ENCODE results near the gene CSRP1.

The CSRP1 gene

GRCh38 chr1:201506557-201507359 lies at the start of gene CSRP1:
CSRP1 (minus strand) TSS chr1:201507123; CDS start chr1:201496303, 10,820 bp downstream.
- DNase-seq (ENCODE audit: low spot score), result peak; percentile 96

GRCh38 chr1:201555593-201555945 lies 48.6 kb upstream of the CSRP1 start:
- H3K27ac ChIP-seq, result no peak overlapping the region
- no peak for TF ChIP-seq CTCF (conservative IDR thresholded peaks at IDR 0.05; ENCODE audit: low read depth)
- CTCF ChIA-PET, result interaction anchor here (0.6 to 1.6 kb wide), 4 partner anchors 26 to 563 kb away, joined by 3 to 9 read pairs (median 4); no protein-coding TSS in a partner anchor
- no peak for DNase-seq (ENCODE audit: low spot score)
- POLR2A ChIA-PET (ENCODE audit: low non-redundant PET), result no interaction called here

More at GRCh38 chr1:201506557-201507359, at the start of gene CSRP1:
- POLR2A ChIA-PET (ENCODE audit: low non-redundant PET), result interaction anchor here (0.5 to 1.8 kb wide), 6 partner anchors 18 to 486 kb away, joined by 3 to 5 read pairs (median 4); no protein-coding TSS in a partner anchor
- H3K27ac ChIP-seq, result peak within 1 kb of the TSS; percentile 92
- no peak for TF ChIP-seq CTCF (conservative IDR thresholded peaks at IDR 0.05; ENCODE audit: low read depth)
- CTCF ChIA-PET, result interaction anchor here (0.5 to 14.7 kb wide), 8 partner anchors 18 to 664 kb away, joined by 3 to 464 read pairs (median 4); partner anchors contain the start of gene TNNT2

DNA sequence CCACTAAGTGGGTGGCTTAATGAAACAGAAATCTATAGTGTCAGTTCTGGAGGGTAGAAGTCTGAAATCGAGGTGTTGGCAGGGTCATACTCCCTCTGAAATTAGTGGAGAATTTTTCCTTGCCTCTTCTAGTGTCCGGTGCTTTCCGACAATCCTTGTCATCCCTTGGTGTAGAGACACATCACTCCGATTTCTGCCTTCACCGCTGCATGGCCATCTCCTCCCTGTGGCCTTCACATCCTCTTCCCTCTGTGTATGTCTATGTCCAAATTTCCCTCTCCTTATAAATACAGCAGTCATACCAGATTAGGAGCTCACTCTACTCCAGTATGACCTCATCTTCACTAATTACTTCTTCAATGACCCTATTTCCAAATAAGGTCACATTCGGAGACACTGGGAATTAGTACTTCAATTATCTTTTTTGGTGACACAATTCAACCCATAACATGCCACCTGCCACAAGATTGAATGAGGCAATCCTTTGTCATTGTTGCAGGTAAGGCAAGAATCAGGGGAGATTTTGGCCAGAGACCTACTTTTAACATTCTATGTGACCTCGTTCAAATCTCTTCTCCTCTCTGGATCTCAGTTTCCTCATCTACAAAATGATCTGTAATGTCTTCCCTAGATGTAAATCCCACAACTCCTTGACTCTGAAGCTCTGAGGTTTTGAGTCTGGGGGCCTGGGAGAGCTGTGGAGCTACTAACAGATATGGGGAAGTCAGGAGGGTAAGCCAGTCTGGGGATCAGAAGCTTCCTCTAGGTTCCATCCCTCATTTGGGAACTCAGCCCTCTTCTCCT lies 48.1 kb upstream of the CSRP1 start:
- CTCF ChIA-PET, result interaction anchor here (0.6 to 1.6 kb wide), 4 partner anchors 26 to 563 kb away, joined by 3 to 9 read pairs (median 4); no protein-coding TSS in a partner anchor
- no peak overlapping the region for H3K27ac ChIP-seq
- POLR2A ChIA-PET (ENCODE audit: low non-redundant PET), result no interaction called here
- no peak for DNase-seq (ENCODE audit: low spot score)
- no peak for TF ChIP-seq CTCF (conservative IDR thresholded peaks at IDR 0.05; ENCODE audit: low read depth)

DNA sequence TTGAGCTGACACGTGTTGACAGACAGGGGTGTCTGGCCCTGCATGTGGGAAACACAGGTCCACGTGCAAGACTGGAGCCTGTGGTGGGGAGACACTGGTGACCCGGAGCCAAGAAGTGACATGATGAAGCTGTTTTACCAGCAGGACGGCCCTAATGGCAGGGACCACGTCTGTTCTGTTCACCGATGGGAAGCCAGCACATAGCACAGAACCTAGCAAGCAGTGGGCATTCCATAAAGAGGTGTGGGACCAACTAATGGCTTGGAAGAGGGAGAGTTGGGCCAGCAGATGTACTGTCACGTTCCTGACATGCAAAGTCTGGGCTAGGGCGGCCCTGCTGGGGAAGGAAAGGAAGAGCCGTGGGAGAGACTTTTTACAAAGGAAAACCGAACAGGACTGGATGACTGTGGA lies 47.3 kb upstream of the CSRP1 start:
- H3K27ac ChIP-seq, result no peak overlapping the region
- ChIA-PET POLR2A (ENCODE audit: low non-redundant PET) (no interaction called here), CTCF (interaction anchor here (1.1 kb wide), 1 partner anchor 239 kb away, joined by 9 read pairs; no protein-coding TSS in a partner anchor)
- no peak for DNase-seq (ENCODE audit: low spot score)
- TF ChIP-seq CTCF (conservative IDR thresholded peaks at IDR 0.05; ENCODE audit: low read depth), result no peak

GRCh38 chr1:201553496-201554189 lies 46.7 kb upstream of the CSRP1 start:
- ChIA-PET CTCF (interaction anchor here (0.6 to 1.1 kb wide), 2 partner anchors 239 to 274 kb away, joined by 3 to 9 read pairs; no protein-coding TSS in a partner anchor), POLR2A (ENCODE audit: low non-redundant PET) (no interaction called here)
- no peak for TF ChIP-seq CTCF (conservative IDR thresholded peaks at IDR 0.05; ENCODE audit: low read depth)
- no peak for DNase-seq (ENCODE audit: low spot score)
- no peak overlapping the region for H3K27ac ChIP-seq
